ENCODE measurements around the gene SLC25A10. TPM values are rescaled to one million over a fixed set of nuclear protein-coding genes. Genes with fewer than 3 reads are reported as not detected.

The SLC25A10 gene
- total RNA-seq, 1 donor from 2014 or later, result 7.1 TPM

DNA sequence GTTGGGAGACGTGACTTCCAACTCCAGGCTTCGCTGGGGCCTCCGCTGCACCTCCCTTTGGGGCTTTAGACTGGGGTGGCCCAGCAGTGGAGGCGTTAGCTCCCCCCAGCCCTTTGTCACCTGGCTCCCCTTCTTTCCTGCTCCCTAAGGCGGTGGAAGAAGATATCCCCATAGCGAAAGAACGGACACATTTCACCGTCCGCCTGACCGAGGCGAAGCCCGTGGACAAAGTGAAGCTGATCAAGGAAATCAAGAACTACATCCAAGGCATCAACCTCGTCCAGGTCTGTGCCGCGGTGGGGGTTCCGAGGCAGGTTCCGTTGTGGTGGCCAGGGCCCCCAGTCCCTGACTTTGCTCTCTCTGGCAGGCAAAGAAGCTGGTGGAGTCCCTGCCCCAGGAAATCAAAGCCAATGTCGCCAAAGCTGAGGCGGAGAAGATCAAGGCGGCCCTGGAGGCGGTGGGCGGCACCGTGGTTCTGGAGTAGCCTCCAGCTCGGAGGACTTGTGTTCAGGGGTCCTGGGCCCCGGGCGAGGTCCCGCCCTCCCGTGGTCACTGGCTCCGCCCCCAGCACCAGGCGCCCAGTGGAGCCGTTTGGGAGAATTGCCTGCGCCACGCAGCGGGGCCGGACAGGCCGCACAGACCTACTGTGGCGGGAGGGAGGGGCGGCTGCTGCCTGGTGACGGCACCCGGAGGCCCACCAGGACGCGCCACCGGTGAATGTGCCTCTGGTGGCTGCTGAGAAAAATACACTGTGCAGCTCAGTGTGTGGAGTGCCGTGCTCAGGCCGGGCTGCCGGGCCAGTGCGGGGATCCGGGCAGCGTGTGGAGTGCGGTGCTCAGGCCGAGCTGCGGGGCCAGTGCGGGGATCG is 5.1 kb upstream of the SLC25A10 start:
- no peak for DNase-seq

DNA sequence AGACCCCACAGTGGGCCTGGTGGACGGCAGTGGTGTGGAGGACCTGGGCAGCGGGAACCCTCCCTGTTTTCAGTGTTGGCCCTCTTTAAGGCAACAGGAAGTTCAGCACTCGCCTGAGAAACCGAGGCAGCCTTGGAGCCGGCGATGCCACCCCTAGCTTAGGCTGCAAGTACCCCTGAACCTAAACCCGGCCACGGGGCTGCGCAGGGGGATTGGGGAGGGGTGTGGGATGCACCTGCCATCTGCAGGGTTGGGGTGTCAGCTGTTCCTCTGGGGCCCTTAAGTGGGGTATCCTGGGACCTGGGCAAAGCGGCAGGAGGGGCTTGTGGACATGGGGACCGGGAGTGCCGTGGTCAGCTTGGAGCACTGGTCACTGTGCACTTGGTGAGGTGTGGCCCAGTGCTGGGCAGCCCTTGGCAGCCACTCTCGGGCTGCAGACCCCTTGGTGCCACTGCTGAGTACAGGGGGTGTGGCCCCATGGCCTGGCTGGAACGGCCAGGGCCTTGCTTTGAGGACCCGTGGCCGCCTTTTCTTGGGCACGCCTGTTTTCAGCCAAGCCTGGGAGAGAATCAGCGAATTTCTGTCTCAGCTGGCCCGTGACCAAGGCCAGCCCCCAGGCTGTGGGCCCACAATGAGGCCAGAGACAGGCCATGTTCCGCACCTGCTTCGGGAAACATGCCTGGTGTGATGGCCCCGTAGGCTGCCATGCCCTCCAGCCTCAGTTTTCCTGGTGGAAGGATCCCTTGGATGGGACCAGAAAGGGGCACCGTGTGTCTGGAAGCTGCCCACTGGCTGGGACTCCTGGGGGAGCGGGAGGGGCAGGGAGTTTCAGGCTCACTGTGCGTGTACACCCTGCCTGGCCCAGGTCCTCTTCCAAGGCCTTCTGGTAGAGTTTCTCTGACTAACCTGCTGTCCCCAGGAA is 4.1 kb upstream of the SLC25A10 start:
- no peak for DNase-seq

DNA sequence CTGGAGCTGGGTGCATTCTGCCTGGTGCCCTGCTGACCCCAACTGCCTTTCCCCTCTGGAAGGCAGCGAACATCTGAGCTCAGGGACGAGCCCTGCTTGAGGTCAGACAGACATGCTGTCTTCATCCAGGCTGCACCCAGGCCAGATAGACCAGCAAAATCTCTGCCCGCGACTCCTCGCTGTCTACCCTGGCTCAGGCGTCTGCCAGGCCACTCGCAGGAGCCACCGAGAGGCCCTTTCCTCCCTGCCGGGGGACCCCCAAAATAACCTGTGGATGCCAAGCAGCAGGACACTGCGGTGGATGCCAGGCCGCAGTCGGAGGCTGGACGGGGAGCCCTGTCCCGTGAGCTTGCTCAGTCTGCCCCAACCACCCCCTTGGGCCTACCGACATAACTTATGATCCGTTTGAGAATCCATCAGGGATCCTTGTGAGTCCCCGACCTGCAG is 3.3 kb upstream of the SLC25A10 start:
- DNase-seq, result no peak

DNA sequence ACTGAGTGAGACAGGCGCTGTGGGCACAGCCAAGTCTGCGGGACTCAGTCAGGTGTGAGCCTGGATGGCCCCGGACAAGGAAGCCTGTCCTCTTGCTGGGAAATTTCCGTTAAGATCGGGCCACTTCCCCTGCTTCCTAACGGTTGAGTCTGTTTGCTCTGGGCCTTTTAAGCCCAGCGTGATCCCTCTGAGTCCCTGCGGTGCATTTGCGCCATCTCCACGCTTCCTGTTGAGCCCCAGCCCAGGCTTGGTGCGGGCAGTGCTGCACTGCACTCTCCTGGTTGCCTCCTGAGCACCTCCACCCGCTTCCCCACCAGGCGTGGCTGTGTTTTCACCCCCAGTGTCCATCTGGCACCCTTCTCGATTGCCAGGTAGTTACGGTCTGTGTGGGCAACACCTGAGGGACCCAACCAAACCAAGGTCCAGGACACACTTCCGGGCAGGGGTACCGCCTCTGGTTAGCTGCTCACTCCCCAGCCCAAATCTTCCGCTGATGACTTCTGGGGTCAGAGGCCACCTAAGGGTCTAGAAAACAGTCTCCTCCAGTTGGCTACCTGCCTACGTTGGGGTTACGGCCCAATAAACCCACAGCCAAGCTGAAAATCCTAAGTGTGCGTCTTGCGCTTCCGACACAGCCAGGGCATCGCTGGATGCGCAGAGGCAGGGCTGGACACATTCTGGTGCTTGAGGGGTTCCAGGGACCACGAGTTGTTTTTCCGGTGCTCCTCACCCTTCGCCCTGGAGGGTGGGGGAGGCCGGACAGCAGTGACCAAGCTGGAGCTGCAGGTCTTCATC is 1.4 kb upstream of the SLC25A10 start:
- no peak for DNase-seq

DNA sequence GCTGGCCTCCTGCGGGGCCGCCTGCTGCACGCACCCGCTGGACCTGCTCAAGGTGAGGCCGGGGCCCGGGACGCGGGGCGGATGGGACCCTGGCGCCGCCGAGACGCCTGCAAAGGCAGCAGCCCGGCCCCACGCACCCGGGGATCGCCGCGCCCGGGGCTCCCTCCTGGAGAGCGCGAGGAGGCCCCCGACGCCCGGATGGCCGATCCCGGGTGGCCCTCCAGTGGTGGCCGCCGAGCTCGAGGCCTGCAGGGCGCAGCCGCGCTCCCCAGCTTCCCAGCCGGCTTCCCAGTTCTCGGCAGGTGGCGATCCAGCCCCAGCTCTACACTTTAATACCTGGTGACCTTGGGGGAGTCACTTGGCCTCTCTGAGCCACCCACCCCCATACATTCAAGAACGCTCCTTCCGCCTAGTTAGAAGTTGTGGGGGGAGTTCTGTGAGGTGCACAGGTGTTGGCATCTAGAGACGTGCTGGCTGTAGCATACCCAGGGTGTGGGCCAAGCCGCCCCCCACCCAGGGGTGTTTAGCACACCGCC is 452 bp downstream of the SLC25A10 start:
- no peak for DNase-seq

- DNase-seq, result no peak
Observed at GRCh38 chr17:81713004-81713555, 996 bp downstream of the SLC25A10 start.

- DNase-seq, result no peak
Observed at GRCh38 chr17:81713556-81714411, 1.7 kb downstream of the SLC25A10 start.

DNA sequence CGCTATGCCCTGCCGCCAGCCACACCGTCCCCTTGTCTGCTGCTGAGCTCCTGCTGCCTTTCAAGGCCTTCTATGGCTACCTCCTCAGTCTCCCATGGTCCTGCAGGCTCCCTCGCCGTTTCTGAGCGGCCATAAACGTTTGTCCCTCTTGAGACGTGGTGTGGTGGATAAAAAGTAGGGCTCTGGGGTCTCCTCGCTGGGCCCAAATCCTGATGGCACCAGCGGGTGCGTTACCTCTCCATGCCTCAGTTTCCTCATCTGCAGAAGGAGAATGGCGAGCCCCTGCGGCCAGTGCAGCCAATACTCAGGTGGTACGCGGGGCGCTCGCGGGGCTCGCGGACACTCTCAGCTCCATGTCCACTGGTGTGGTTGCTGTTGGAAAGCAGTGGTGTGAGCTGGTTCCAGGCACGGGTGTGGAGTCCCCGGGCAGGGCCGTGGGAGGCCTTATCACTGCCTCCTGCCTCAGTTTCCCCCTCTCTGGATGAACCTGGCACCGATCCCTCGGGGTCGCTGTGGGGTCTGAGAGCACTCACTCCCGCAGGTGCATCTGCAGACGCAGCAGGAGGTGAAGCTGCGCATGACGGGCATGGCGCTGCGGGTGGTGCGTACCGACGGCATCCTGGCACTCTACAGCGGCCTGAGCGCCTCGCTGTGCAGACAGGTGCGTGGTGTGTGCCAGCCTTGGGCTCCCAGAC is 2.5 kb downstream of the SLC25A10 start:
- no peak for DNase-seq

GRCh38 chr17:81715107-81715871 is 3.2 kb downstream of the SLC25A10 start:
- DNase-seq, result no peak

GRCh38 chr17:81715872-81716673 is 4.0 kb downstream of the SLC25A10 start:
- no peak for DNase-seq

- DNase-seq, result no peak
Observed at GRCh38 chr17:81716674-81716996, 4.6 kb downstream of the SLC25A10 start.

GRCh38 chr17:81717049-81717765 is 5.1 kb downstream of the SLC25A10 start:
- no peak for DNase-seq

GRCh38 chr17:81717766-81718089 is 5.6 kb downstream of the SLC25A10 start:
- DNase-seq, result no peak

GRCh38 chr17:81719410-81720266 is 7.6 kb downstream of the SLC25A10 start:
- DNase-seq, result no peak

GRCh38 chr17:81720267-81721071 is 8.4 kb downstream of the SLC25A10 start:
- DNase-seq, result no peak
